SU-DHL-6 (cell line): Measurements from ENCODE around the gene ZFP36.

Source experiments
- H2AFZ ChIP-seq: fragments of 200-600 bp; sonication (generic); 2 replicates; pipeline ENCODE4 v1.6.1; 2014; ENCODE audit warnings: low read depth, mild to moderate bottlenecking, moderate library complexity, mixed read lengths, antibody characterized with exemption, low read length; ENCODE audit not compliant: severe bottlenecking
- H3F3A ChIP-seq: fragments of 200-600 bp; shearing (Covaris generic); 2 replicates; pipeline ENCODE4 v1.6.0; 2016; ENCODE audit warnings: antibody characterized with exemption, mild to moderate bottlenecking; ENCODE audit not compliant: insufficient read depth
- H3K27ac ChIP-seq: fragments of 200-600 bp; sonication (generic); 2 replicates; pipeline ENCODE4 v1.5.1; 2016; ENCODE audit warnings: low read depth, mild to moderate bottlenecking, low read length, moderate library complexity, mixed read lengths
- H3K27me3 ChIP-seq: fragments of 200-600 bp; sonication (generic), shearing (Covaris generic); 2 replicates; pipeline ENCODE4 v1.6.0; 2014; ENCODE audit warnings: mild to moderate bottlenecking, low read length
- H3K36me3 ChIP-seq: fragments of 200-600 bp; sonication (generic); 2 replicates; pipeline ENCODE4 v1.6.1; 2014; ENCODE audit warnings: mild to moderate bottlenecking, low read length, mixed read lengths
- H3K4me2 ChIP-seq: fragments of 300-600, 200-600 bp; shearing (Covaris generic), sonication (generic); 2 replicates; pipeline ENCODE4 v1.6.0; 2014; ENCODE audit warnings: low read length, low read depth, mild to moderate bottlenecking; ENCODE audit not compliant: poor library complexity, severe bottlenecking
- H3K4me3 ChIP-seq: fragments of 200-600 bp; sonication (generic); 2 replicates; pipeline ENCODE4 v1.5.1; 2014; ENCODE audit warnings: antibody characterized with exemption, low read length, mild to moderate bottlenecking, mixed read lengths; ENCODE audit not compliant: insufficient read depth, poor library complexity, severe bottlenecking
- H3K79me2 ChIP-seq: fragments of 200-600 bp; sonication (generic); 2 replicates; pipeline ENCODE4 v1.6.1; 2014; ENCODE audit warnings: mild to moderate bottlenecking, low read length, moderate library complexity; ENCODE audit not compliant: insufficient read depth
- H3K9ac ChIP-seq: fragments of 200-600 bp; sonication (generic); 2 replicates; pipeline ENCODE4 v1.7.0; 2014; ENCODE audit warnings: mild to moderate bottlenecking, low read length
- H3K9me2 ChIP-seq: fragments of 200-600 bp; sonication (generic); replicated peaks from 2 replicates; pipeline ENCODE4 v1.6.1; 2014; ENCODE audit warnings: low read length; ENCODE audit not compliant: insufficient read depth
- H3K9me3 ChIP-seq: fragments of 200-600 bp; sonication (generic); 2 replicates; pipeline ENCODE4 v1.6.1; 2014; ENCODE audit warnings: low read length, mixed read lengths; ENCODE audit not compliant: insufficient read depth
- H4K20me1 ChIP-seq: fragments of 200-600 bp; sonication (generic); 2 replicates; pipeline ENCODE4 v1.6.1; 2014; ENCODE audit warnings: low read depth, mild to moderate bottlenecking, antibody characterized with exemption, low read length, moderate library complexity, mixed read lengths
- CTCF ChIP-seq: fragments of 200-600 bp; sonication (generic); IDR thresholded peaks from one replicate; pipeline ENCODE4 v1.5.1; 2017; ENCODE audit warnings: antibody characterized with exemption, mild to moderate bottlenecking, low read length, moderate library complexity; ENCODE audit not compliant: insufficient read depth, poor library complexity, severe bottlenecking
- EZH2phosphoT487 ChIP-seq: fragments of 200-600 bp; sonication (generic), shearing (Covaris generic); conservative IDR thresholded peaks from 2 replicates; pipeline ENCODE4 v1.6.1; 2018; ENCODE audit warnings: mild to moderate bottlenecking, antibody characterized with exemption, low read length, moderate library complexity, mixed read lengths

The ZFP36 gene

GRCh38 chr19:39411081-39411831 lies 4.6 kb downstream of the ZFP36 start:
- TF ChIP-seq EZH2phosphoT487, result no peak
- TF ChIP-seq CTCF, result no peak
- no peaks in the 10 kb centered on the region for H3K9me2 ChIP-seq
- no peaks in the 10 kb centered on the region for H3K27me3 ChIP-seq
- no peak overlapping the region for H2AFZ ChIP-seq
- H3F3A ChIP-seq, result peaks cover 46% of the 10 kb centered on the region
- H3K79me2 ChIP-seq, result peaks cover 29% of the 10 kb centered on the region
- peak overlapping the region; percentile 97 for H3K4me2 ChIP-seq
- peak overlapping the region; percentile 98 for H3K27ac ChIP-seq
- H3K4me3 ChIP-seq, result peak overlapping the region; percentile 41
- H3K9me3 ChIP-seq, result no peaks in the 10 kb centered on the region
- peak overlapping the region; percentile 94 for H3K9ac ChIP-seq
- H4K20me1 ChIP-seq, result no peaks in the 10 kb centered on the region
- H3K36me3 ChIP-seq, result no peaks in the 10 kb centered on the region

DNA sequence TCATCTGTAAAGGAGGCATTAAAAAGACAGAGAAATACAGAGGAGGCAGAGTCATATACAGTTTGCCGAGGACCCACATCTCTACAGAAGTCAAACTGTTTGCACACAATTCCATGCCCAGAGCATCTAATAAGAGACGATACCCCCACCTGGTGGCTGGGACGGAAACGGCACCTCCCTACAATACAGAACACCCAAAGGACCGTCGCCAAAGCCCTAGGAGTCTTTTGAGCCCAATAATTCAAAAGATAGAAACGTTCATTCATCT lies 5.1 kb downstream of the ZFP36 start:
- peak; percentile 78 for TF ChIP-seq CTCF
- TF ChIP-seq EZH2phosphoT487, result no peak
- Histone ChIP-seq H4K20me1 (no peaks in the 10 kb centered on the region), H3F3A (peaks cover 45% of the 10 kb centered on the region), H3K79me2 (peaks cover 29% of the 10 kb centered on the region), H3K9me3 (no peaks in the 10 kb centered on the region), H3K27ac (peak overlapping the region; percentile 98), H3K27me3 (no peaks in the 10 kb centered on the region), H3K9ac (peak overlapping the region; percentile 94), H3K4me2 (peak overlapping the region; percentile 97), H3K9me2 (no peaks in the 10 kb centered on the region), H2AFZ (no peak overlapping the region), H3K4me3 (peak overlapping the region; percentile 41), H3K36me3 (no peaks in the 10 kb centered on the region)

- peaks cover 40% of the 10 kb centered on the region for H3F3A ChIP-seq
- peak within 1 kb of the TSS; percentile 100 for H3K9ac ChIP-seq
- H3K27ac ChIP-seq, result peak within 1 kb of the TSS; percentile 98
- peak within 1 kb of the TSS; percentile 73 for H2AFZ ChIP-seq
- H3K36me3 ChIP-seq, result no peaks in the 10 kb centered on the region
- no peaks in the 10 kb centered on the region for H4K20me1 ChIP-seq
- peak within 1 kb of the TSS; percentile 97 for H3K4me2 ChIP-seq
- no peaks in the 10 kb centered on the region for H3K9me2 ChIP-seq
- no peaks in the 10 kb centered on the region for H3K27me3 ChIP-seq
- H3K9me3 ChIP-seq, result no peaks in the 10 kb centered on the region
- peak within 1 kb of the TSS; percentile 100 for H3K4me3 ChIP-seq
- peaks cover 27% of the 10 kb centered on the region for H3K79me2 ChIP-seq
- TF ChIP-seq EZH2phosphoT487 (no peak), CTCF (peak; percentile 92)
Measured at GRCh38 chr19:39412100-39412866, 5.6 kb downstream of the ZFP36 start, which contains the start of gene PLEKHG2. TSS of gene PLEKHG2 (plus strand) at chr19:39412669. CDS start at chr19:39414087, 1,418 bp downstream.
